GM18502 (cell line): Measurements from ENCODE around the gene MSL1.

Source experiments
- ATAC-seq: cut with Tn5 transposase; IDR thresholded peaks from one replicate; pipeline ENCODE4 v1.9.1; 2021; ENCODE audit warnings: mild to moderate bottlenecking; ENCODE audit not compliant: unreplicated experiment, poor library complexity

MSL1 gene

DNA sequence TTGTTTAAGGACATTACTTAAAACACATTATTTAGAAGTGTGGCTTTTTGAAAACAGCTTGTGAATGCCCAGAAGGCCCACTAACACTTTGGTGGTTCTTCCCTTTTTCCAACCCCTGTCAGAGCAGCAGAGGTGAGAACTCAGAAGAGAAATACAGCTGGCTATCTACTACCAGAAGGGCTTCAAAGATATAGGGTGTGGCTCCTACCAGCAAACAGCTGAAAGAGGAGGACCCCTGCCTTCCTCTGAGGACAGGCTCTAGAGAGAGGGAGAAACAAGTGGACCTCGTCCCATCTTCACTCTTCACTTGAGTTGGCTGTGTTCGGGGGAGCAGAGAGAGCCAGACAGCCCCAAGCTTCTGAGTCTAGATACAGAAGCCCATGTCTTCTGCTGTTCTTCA, 48.6 kb downstream of the MSL1 start:
- no peak for ATAC-seq

GRCh38 chr17:40171750-40172149, 50.0 kb downstream of the MSL1 start:
- ATAC-seq: no peak

- ATAC-seq: no peak
Measured at GRCh38 chr17:40173091-40173777, 51.5 kb downstream of the MSL1 start.

GRCh38 chr17:40173778-40174135, 52.0 kb downstream of the MSL1 start:
- no peak for ATAC-seq

DNA sequence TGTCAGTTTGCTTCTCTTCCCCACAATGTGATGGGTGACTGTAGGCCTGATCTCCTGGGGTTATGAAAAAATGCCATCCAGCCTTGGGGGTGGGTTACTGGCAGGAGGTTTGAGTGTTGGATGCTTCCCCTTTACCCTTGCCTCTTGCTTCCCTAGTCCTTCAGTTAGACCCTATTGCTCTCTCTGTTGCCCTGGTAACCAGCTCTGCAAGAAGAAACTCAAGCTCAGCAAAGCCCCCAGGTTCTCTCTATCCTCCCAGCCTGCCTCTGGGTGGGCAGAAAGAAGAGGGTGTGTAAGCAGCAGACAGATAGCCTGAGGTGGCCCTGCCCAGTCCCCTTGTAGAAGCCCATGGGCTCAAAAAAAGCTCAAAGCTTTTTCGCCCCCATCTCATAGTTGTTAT, 52.7 kb downstream of the MSL1 start:
- no peak for ATAC-seq

DNA sequence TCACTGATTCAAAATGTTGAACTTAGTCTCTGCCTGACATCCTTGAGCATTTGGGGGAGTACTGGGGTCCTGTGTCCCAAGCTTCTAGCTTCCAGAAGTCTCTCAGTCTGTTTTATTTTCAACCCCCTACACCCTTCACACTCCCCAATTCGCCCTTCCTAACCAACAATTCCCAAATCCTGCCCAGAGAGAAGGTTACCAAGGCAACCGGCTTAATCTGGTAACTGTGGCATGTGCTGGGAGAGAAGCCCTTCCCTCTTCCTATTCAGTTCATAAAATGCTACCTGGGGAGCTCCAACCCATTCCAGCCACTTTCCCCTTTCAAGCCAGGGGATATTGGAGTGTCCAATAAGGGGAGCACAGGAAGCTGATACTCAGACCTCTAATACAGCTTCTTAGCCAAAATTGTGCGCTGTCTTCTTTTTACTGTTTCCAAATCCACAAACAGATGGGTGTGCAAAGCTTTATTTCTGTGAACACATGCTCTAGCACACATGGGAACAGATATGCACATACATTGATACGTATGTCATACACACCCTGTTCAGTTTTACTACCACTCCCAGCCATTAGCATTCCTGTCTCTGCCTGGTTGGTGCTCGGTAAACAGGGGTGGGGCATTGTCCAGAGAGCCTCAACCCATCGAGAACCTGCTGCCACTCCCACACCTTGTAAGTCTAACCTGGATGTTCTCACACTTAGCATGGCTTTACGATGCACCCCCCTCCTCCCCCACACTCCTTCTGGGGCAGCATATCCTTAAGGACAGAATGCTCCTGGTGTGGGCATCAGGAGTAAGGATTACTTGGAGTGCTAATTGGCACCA, 54.4 kb downstream of the MSL1 start:
- no peak for ATAC-seq

- ATAC-seq: no peak
Measured at GRCh38 chr17:40176754-40177110, 55.0 kb downstream of the MSL1 start.

DNA sequence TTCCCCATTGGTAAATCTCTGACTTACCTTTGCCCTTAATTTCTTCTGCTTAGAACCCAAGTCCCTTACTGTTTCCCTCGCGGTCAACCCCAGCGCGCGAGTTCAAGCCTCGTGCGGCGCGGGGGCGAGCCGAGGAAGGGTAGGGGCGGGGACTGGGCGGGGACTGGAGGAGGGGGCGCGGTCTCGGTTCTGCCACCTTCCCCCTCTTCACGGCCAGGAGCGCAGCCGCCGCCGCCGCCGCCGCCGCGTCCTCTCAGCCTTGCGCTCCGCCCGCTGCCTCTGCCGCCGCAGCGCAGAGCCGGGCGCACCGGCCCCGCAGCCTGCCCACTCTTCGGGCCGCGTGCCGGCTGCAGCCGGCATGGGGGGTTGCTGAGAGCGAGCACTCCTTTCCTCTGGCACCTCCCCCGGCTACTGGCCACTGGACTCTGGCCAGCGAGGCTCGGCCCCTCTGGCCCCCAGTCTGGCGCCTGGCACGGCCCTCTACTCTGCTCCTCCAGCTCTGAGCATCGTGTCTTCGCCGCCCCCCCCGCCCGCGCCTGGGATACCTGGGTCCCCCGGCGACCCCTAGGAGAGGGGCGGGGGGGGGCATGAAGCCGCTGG, 55.6 kb downstream of the MSL1 start, which contains the start of gene RAPGEFL1:
Gene RAPGEFL1, plus strand, starts transcription at position 196 of the 600 bp plus-strand sequence. Its CDS starts 392 bp downstream, at position 588.
- no peak for ATAC-seq

GRCh38 chr17:40178021-40178601, 56.3 kb downstream of the MSL1 start:
- ATAC-seq: no peak

- ATAC-seq: no peak
Measured at GRCh38 chr17:40178660-40179059, 56.9 kb downstream of the MSL1 start.

DNA sequence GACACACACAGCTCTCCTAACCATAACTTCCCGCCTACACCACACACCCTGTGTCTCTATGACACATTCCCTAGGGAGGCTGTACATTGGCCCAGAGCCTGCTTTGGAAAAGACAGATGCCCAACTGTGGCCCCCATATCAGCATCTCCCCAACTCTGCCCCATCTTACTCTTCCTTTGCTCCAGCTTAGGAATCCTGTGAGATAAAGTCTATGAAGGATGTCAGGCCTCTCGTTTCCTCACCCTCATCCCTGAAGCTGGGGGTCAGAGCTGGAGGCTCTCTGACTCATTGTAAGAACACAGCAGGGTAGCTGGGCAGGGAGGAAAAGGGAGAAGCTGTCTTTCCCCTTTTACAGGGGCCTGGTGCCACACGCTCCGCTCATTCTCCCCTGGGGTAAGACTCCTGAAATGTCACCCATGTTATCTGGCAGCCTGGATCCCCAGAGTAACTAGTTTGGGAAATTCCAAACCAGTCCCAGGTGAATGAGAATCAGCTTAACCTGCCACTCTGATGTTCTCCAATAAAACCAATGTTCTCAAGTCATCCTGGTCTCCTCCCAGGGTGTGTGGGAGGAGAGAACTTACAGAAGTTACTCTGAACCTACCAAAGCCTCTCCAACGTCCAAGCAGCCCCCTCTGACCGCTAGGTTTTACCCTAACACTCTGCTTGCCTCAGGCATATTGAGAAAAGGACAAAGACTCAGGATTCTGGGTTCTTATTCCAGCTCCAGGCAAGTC, 58.3 kb downstream of the MSL1 start:
- ATAC-seq: no peak

DNA sequence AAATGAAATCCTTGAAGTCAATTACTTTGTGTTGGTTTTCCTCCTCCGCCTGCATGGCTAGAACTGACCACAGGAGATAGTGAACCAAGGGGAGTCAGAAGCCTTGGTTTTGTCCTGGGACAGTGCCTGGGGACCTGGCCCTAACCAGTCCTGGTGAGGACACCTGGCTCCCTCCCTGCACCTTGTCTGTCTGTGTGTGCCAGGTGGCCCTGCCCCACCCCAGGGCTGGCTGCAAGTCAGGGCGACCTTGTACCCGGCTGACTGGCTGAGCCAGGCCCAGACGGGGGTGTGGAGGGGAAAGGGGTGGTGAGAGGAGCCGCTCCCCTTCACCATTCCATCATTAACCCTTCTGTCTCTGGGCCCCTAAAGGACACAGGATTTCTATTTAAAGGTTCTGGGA, 58.9 kb downstream of the MSL1 start:
- ATAC-seq: no peak

- no peak for ATAC-seq
Measured at GRCh38 chr17:40181205-40181604, 59.4 kb downstream of the MSL1 start.

- no peak for ATAC-seq
Measured at GRCh38 chr17:40182606-40183005, 60.8 kb downstream of the MSL1 start.
